ENCODE measurements around the gene CMBL. TPM values are rescaled to one million over a fixed set of nuclear protein-coding genes. Genes with fewer than 3 reads are reported as not detected.
A peak's percentile ranks its signal among the peaks of the same experiment; 100 is the strongest.
"Not testable (repeated sequence)": the region's sequence is repeated elsewhere in the genome, so short reads cannot be mapped to it uniquely, and the experiment has no call there.

CMBL gene
- total RNA-seq, 1 experiment from 2014 or later: 12.9 TPM

DNA sequence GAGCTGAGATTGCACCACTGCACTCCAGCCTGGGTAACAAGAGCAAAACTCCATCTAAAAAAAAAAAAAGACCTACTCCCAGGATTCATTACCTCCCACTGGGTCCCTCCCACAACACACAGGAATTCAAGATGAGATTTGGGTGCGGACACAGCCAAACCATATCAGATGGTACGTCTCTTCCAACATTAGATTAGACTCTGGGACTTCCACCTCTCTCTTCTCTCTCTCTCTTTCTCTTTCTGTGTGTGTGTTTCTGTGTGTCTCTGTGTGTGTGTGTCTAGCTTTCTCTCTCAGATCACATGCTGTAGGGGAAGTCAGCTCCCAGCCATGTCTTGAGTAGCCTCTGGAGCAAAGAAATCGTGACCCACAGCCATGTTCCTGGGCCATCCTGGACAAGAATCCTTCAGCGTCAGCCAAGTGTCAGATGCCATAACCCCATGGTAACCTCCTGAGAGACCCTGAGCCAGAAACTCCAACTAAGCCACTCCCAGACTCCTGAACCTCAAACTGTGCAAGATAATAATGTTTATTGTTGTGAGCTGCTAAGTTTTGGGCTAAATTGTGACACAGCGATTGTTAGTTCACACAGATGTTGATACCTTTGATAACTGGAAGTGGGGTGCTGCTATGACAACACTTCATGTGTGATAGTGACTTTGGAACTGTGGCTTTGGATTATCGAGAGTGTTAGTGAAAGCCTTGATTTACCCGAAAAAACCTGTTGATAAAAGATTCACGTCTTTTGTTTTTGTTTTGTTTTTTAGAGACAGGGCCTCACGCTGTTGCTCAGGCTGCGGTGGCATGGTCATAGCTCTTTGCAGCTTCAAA is 4.1 kb upstream of the CMBL start:
- TF ChIP-seq CTCF (IDR thresholded peaks at IDR 0.05; ENCODE audit: unreplicated experiment): no peak
- Mint-ChIP-seq H3K4me3 (ENCODE audit: low read depth, unreplicated experiment) (no peak overlapping the region), H3K36me3 (ENCODE audit: insufficient read depth, unreplicated experiment) (peaks cover 14% of the 10 kb centered on the region), H3K27ac (ENCODE audit: unreplicated experiment) (no peak overlapping the region), H3K9me3 (ENCODE audit: low read depth, unreplicated experiment) (no peaks in the 10 kb centered on the region), H3K4me1 (ENCODE audit: low read depth, unreplicated experiment) (peaks cover 10% of the 10 kb centered on the region), H3K27me3 (ENCODE audit: unreplicated experiment) (no peaks in the 10 kb centered on the region)
- BruUV-seq (replicated peaks): no TSS peak
- CTCF ChIA-PET: no interaction called here
- intact Hi-C loops (cut with micrococcal nuclease; ENCODE audit: unreplicated experiment): no loop called here
- no peak for DNase-seq

- H3K27me3 Mint-ChIP-seq (ENCODE audit: unreplicated experiment); H3K9me3 Mint-ChIP-seq (ENCODE audit: low read depth, unreplicated experiment); H3K4me3 Mint-ChIP-seq (ENCODE audit: low read depth, unreplicated experiment); DNase-seq; BruUV-seq (replicated peaks); H3K27ac Mint-ChIP-seq (ENCODE audit: unreplicated experiment); intact Hi-C loops (cut with micrococcal nuclease; ENCODE audit: unreplicated experiment): not testable (repeated sequence)
- H3K4me1 Mint-ChIP-seq (ENCODE audit: low read depth, unreplicated experiment): peaks cover 18% of the 10 kb centered on the region
- CTCF ChIA-PET: interaction anchor here (0.5 to 1.2 kb wide), 3 partner anchors 25 to 113 kb away, joined by 4 to 6 read pairs (median 5); no protein-coding TSS in a partner anchor
- H3K36me3 Mint-ChIP-seq (ENCODE audit: insufficient read depth, unreplicated experiment): peaks cover 14% of the 10 kb centered on the region
These were observed 3.3 kb upstream of the CMBL start for GRCh38 chr5:10310835-10311570.

DNA sequence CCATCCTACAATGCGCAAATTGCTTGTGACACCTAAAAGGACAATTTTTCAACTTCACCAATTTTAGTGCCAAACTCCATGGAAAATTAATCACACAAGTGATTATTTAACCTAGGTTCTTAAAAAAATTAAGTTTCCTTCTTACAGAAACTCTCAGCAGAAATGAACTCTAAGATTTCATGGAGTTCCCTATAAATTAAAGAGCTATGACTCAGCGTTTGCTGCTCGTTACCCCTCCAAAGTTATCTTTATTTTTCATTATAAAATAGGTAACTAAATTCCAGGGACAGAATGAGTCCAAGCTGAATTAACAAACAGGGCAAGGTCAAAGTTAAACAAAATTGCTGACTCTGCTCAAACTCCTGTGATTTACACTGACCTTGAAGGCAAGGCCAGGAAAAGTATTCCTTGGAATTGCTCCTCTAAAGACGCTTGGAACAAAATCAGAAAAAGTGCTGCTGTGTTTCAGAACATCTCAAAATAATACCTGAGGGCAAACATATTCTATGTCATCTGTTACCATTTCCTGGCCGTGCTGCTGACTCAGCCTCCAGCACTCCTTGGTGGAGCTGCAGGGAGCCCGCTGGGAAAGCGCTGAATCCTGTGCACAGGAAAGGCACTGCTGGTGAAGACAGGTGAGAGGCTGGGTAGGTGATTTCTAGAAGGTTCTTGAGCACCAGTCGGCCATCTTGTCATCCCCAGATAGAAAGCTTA is 2.5 kb upstream of the CMBL start:
- Mint-ChIP-seq H3K4me3 (ENCODE audit: low read depth, unreplicated experiment) (no peak overlapping the region), H3K9me3 (ENCODE audit: low read depth, unreplicated experiment) (no peaks in the 10 kb centered on the region), H3K27me3 (ENCODE audit: unreplicated experiment) (no peaks in the 10 kb centered on the region), H3K36me3 (ENCODE audit: insufficient read depth, unreplicated experiment) (peaks cover 14% of the 10 kb centered on the region), H3K27ac (ENCODE audit: unreplicated experiment) (no peak overlapping the region), H3K4me1 (ENCODE audit: low read depth, unreplicated experiment) (peaks cover 23% of the 10 kb centered on the region)
- no TSS peak for BruUV-seq (replicated peaks)
- DNase-seq: peak; percentile 56
- intact Hi-C loops (cut with micrococcal nuclease; ENCODE audit: unreplicated experiment): no loop called here
- CTCF ChIA-PET: interaction anchor here (0.5 to 1.2 kb wide), 3 partner anchors 24 to 113 kb away, joined by 4 to 6 read pairs (median 5); no protein-coding TSS in a partner anchor
- no peak for TF ChIP-seq CTCF (IDR thresholded peaks at IDR 0.05; ENCODE audit: unreplicated experiment)

DNA sequence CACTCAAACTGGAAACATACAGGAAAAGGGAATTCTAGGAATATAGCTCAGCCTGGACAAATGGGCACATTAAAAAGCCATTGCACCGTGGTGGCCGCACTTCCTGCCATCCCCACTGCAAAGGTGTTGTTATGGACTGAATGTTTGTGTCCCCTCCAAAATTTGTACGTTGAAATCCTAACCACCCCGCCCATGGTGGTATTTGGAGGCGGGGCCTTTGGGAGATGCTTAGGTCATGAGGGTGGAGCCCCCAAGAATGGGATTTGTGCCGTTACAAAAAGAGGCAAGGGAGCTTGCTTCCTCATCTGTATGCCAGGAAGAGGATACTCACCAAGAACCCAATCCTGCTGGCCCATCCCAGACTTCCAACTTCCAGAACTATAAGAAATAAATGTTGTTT is 1.1 kb upstream of the CMBL start:
- no peak for TF ChIP-seq CTCF (IDR thresholded peaks at IDR 0.05; ENCODE audit: unreplicated experiment)
- H3K27ac Mint-ChIP-seq (ENCODE audit: unreplicated experiment): no peak overlapping the region
- no peaks in the 10 kb centered on the region for H3K27me3 Mint-ChIP-seq (ENCODE audit: unreplicated experiment)
- peaks cover 25% of the 10 kb centered on the region for H3K4me1 Mint-ChIP-seq (ENCODE audit: low read depth, unreplicated experiment)
- intact Hi-C loops (cut with micrococcal nuclease; ENCODE audit: unreplicated experiment): loop anchor here (2.0 kb wide), 1 partner anchor 58 kb away; the partner anchor contains the start of gene CCT5
- no peaks in the 10 kb centered on the region for H3K9me3 Mint-ChIP-seq (ENCODE audit: low read depth, unreplicated experiment)
- no peak for DNase-seq
- CTCF ChIA-PET: no interaction called here
- no TSS peak for BruUV-seq (replicated peaks)
- peaks cover 14% of the 10 kb centered on the region for H3K36me3 Mint-ChIP-seq (ENCODE audit: insufficient read depth, unreplicated experiment)
- no peak overlapping the region for H3K4me3 Mint-ChIP-seq (ENCODE audit: low read depth, unreplicated experiment)
